Lower leg skin (tissue), 4 donors: ENCODE data around the gene GGACT. TPM values are rescaled to one million over a fixed set of nuclear protein-coding genes. Genes with fewer than 3 reads are reported as not detected.

Experiments
- DNase-seq, 2 donors: peaks; one replicate each; pipeline ENCODE4 v3.0.0-alpha.2; 2019; ENCODE audit warnings: low spot score in 2 of 2
- H3K4me3 ChIP-seq: fragments of 200-600 bp; sonication (generic); 2 replicates; pipeline ENCODE4 v1.5.1; 2017; ENCODE audit warnings: mild to moderate bottlenecking, low read depth; ENCODE audit not compliant: poor library complexity, severe bottlenecking
- POLR2A ChIP-seq, 2 donors: fragments of 450-650 bp; IDR thresholded peaks; one replicate each; pipeline ENCODE4 v1.6.1; 2016 to 2017; ENCODE audit warnings: antibody characterized with exemption in 2 of 2, mild to moderate bottlenecking in 1 of 2, moderate library complexity in 1 of 2
- WGBS, 2 donors: methylation state at CpG; one replicate each; pipeline ENCODE4 v1.1.5; 2018; 5-methylcytosine and 5-hydroxymethylcytosine counted together
- intact Hi-C: fragments of 100-400 bp; cut with DNase I; formaldehyde crosslinking; loops from one replicate; pipeline ENCODE4 v1.15.0; 2023; ENCODE audit warnings: low total_unique reads
- total RNA-seq, 4 donors: library from RNA; depleted of rRNA; stranded (reverse); fragments of >200 nt; gene quantifications; one replicate each; pipeline ENCODE4 v1.1.0, GENCODE V29; 2016
- TF ChIP-seq, protein P1 (sequence below), 3 donors: fragments of 450-650 bp; IDR thresholded peaks; one replicate each; pipeline ENCODE4 v1.5.1; 2016; ENCODE audit warnings: antibody characterized with exemption in 3 of 3, mild to moderate bottlenecking in 3 of 3, moderate library complexity in 2 of 3

The GGACT gene
- total RNA-seq, 4 donors from 2014 or later, result 1.5 to 3.6 (median 2.6) TPM

DNA sequence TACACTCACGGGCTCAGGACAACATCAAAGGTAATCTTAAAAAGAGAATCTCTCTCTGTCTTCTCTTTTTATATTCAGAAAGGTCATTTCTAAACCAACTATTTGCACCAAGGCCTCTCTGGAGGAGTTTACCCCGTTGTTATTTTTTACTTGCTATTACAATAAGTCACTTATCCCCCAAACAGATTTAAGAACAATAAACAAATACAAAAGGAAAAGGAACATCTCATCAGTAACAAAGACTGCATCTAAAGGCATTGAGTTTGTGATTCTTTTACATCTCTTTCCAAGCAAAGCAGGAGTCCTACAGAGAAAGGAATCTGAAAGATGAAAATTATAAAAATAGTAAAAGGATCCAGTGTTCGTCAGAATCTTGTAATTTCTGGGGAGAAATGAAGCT, 75.4 kb downstream of the GGACT start:
- no peak overlapping the region for H3K4me3 ChIP-seq
- TF ChIP-seq, protein P1, sequence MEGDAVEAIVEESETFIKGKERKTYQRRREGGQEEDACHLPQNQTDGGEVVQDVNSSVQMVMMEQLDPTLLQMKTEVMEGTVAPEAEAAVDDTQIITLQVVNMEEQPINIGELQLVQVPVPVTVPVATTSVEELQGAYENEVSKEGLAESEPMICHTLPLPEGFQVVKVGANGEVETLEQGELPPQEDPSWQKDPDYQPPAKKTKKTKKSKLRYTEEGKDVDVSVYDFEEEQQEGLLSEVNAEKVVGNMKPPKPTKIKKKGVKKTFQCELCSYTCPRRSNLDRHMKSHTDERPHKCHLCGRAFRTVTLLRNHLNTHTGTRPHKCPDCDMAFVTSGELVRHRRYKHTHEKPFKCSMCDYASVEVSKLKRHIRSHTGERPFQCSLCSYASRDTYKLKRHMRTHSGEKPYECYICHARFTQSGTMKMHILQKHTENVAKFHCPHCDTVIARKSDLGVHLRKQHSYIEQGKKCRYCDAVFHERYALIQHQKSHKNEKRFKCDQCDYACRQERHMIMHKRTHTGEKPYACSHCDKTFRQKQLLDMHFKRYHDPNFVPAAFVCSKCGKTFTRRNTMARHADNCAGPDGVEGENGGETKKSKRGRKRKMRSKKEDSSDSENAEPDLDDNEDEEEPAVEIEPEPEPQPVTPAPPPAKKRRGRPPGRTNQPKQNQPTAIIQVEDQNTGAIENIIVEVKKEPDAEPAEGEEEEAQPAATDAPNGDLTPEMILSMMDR (IDR thresholded peaks at IDR 0.05), result no peak
- TF ChIP-seq POLR2A (IDR thresholded peaks at IDR 0.05), result no peak
- 80 to 81% methylated on average over 3 of the region's 3 CpGs for WGBS, 2 donors
- no peak for DNase-seq
- intact Hi-C loops, result loop anchor here (10.0 kb wide), 1 partner anchor 858 kb away; no protein-coding TSS in a partner anchor

DNA sequence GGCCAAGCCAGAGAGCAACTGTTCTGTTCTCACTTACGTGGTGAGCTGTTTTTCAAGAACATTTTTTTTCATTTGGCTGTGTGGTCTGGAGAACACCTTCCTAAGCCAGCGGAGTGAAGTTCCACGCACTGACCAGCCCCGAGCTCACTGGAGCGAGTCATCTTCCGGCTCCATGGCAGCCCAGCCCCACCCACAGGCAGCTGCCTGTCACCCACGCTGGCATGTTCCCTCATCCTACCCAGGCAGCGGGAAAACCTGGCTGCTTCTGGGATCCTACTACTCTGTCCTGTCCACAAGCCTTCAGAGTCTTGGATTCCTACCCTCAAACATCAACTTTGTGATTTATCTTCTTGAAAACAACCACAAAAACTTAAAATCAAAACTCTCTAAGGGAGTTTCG, 76.2 kb downstream of the GGACT start:
- DNase-seq, result no peak
- TF ChIP-seq POLR2A (IDR thresholded peaks at IDR 0.05), result no peak
- TF ChIP-seq, protein P1 (IDR thresholded peaks at IDR 0.05), result no peak
- no peak overlapping the region for H3K4me3 ChIP-seq
- intact Hi-C loops, result loop anchor here (10.0 kb wide), 1 partner anchor 858 kb away; no protein-coding TSS in a partner anchor
- 84 to 90% methylated on average over 9 of the region's 9 CpGs for WGBS, 2 donors

DNA sequence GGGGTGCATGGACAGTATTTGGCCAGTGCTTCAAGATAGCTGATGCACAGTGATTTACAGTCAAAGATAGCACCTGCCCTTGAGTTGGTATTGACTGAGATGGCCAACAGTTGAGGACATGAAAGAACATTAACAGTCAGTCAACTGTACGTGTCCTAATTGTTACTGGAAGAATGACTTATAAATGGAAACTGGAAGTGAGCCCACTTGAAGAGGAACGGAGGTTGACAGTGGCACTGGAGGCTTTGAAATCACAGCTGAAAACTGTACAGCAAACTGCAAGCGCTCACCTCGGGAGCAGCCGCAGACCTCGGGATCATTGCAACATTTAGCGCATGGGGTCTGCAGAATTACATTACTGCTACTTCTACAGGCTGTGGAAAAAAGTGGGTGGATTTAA, 77.1 kb downstream of the GGACT start:
- no peak for DNase-seq
- intact Hi-C loops, result loop anchor here (10.0 kb wide), 1 partner anchor 857 kb away; no protein-coding TSS in a partner anchor
- no peak overlapping the region for H3K4me3 ChIP-seq
- WGBS, 2 donors, result 73 to 75% methylated on average over 7 of the region's 7 CpGs
- TF ChIP-seq, protein P1 (IDR thresholded peaks at IDR 0.05), result no peak
- TF ChIP-seq POLR2A (IDR thresholded peaks at IDR 0.05), result no peak

DNA sequence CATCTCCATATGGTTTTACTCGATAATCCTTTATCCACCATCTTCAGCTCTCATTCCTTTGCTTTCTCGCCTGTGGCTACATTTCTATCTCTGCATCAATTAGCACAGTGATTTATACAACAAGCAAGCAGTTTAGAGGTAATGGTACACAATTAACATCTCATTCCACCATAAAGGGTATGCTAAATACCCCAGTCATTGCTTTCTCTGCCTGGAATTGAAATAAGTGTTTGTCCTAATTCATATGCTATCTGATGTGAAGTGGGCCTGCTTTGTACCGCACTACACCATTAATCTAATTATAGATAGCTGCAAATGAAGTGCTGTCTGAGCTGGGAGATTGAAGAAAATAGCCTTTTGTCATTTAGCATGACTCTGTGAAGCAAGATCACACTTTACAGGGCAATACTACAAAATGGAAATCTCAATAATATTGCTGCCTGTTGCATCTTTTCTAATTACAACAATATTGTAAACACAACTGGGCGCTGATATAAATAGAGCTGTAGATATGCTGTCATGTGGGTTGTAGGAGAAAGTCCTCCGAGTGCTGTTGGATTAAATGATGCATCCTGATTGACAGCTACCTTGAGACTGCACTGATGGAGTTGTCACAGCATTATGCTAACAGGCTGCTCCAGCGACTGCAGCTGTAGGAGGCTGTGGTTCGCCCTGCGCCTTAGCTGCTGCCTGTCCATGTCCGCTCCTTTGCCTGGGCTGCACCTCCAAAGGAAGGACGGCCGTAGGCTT, 78.2 kb downstream of the GGACT start:
- no peak for DNase-seq
- no peak overlapping the region for H3K4me3 ChIP-seq
- intact Hi-C loops, result loop anchor here (10.0 kb wide), 1 partner anchor 856 kb away; no protein-coding TSS in a partner anchor
- 93% methylated on average over 11 of the region's 11 CpGs for WGBS, 2 donors
- TF ChIP-seq, protein P1 (IDR thresholded peaks at IDR 0.05), result no peak
- TF ChIP-seq POLR2A (IDR thresholded peaks at IDR 0.05), result no peak

DNA sequence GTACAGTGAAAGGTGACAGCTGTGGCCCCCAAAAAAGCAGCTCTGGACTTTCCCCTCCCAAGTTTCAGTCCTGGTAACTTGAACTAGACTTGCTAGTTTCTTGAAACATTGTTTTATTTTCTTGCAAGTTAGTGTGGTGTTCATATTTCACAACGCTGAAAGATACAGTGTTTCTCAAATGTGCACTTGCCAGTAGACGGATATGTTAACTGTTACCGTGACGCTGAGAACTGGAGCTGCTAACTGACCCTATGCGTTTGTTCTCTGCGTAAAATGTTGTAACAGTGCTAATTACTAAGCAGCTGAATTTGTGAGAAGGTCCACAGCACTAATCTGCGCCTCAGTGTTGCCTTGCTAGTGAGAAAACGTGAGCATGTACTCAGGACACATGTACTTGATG, 79.6 kb downstream of the GGACT start:
- WGBS, 2 donors, result 88 to 89% methylated on average over 8 of the region's 8 CpGs
- no peak for DNase-seq
- TF ChIP-seq, protein P1 (IDR thresholded peaks at IDR 0.05), result no peak
- TF ChIP-seq POLR2A (IDR thresholded peaks at IDR 0.05), result no peak
- no peak overlapping the region for H3K4me3 ChIP-seq
- intact Hi-C loops, result no loop called here
